K562 (cell line): Measurements from ENCODE around the gene SCAMP1. TPM values are rescaled to one million over a fixed set of nuclear protein-coding genes. Genes with fewer than 3 reads are reported as not detected.

Source experiments
- ELF1 ChIP-seq: fragments of 200-800 bp; sonication (Bioruptor generic); IDR thresholded peaks from 2 replicates; pipeline ENCODE4 v1.6.1; 2016; ENCODE audit warnings: missing genetic modification characterization, missing compliant biosample characterization
- FOXJ3 ChIP-seq: sonication (generic); formaldehyde crosslinking; IDR thresholded peaks from 2 replicates; pipeline ENCODE4 v1.4.0; 2020; ENCODE audit warnings: mild to moderate bottlenecking, missing genetic modification reagents
- HOXB6 ChIP-seq: fragments of 250-450 bp; sonication (Bioruptor Pico); IDR thresholded peaks from 2 replicates; pipeline ENCODE4 v1.5.1; 2022; ENCODE audit warnings: mild to moderate bottlenecking, borderline replicate concordance
- KAT2B ChIP-seq: IDR thresholded peaks from one replicate; pipeline ENCODE4 v1.6.1; 2012; ENCODE audit warnings: low read depth, mild to moderate bottlenecking, control low read depth, inconsistent platforms, low read length, moderate library complexity
- KHSRP ChIP-seq: fragments of 450-650 bp; IDR thresholded peaks from 2 replicates; pipeline ENCODE4 v1.6.1; 2017
- NBN ChIP-seq: fragments of 450-650 bp; IDR thresholded peaks from 2 replicates; pipeline ENCODE4 v1.6.1; 2016; ENCODE audit warnings: low read depth, mild to moderate bottlenecking
- PPARD ChIP-seq: fragments of 250-450 bp; sonication (Bioruptor Pico); IDR thresholded peaks from 2 replicates; pipeline ENCODE4 v1.8.0; 2022; ENCODE audit warnings: inconsistent platforms, mild to moderate bottlenecking, moderate library complexity
- PREB ChIP-seq: sonication (generic); formaldehyde crosslinking; IDR thresholded peaks from 2 replicates; pipeline ENCODE4 v1.8.1; 2023; ENCODE audit warnings: mild to moderate bottlenecking, missing genetic modification reagents
- TEAD2 ChIP-seq: fragments of 450-650 bp; IDR thresholded peaks from 2 replicates; pipeline ENCODE4 v1.6.1; 2016; ENCODE audit warnings: missing genetic modification characterization, control low read depth, missing compliant biosample characterization
- ZFP1 ChIP-seq: fragments of 450-650 bp; formaldehyde crosslinking; IDR thresholded peaks from 2 replicates; pipeline ENCODE4 v1.4.0; 2020; ENCODE audit warnings: mild to moderate bottlenecking, mixed read lengths
- ZNF408 ChIP-seq: fragments of 250-450 bp; sonication (Bioruptor Pico); IDR thresholded peaks from 2 replicates; pipeline ENCODE4 v1.4.0; 2020; ENCODE audit warnings: low read depth, mild to moderate bottlenecking, moderate library complexity
- polyA plus RNA-seq, 8 experiments: library from polyadenylated mRNA; depleted of rRNA in 4 of 8; stranded (reverse) in 5 of 8; unstranded in 3 of 8; fragments of >200 nt; fragmentation: Nextera tagmentation in 2 of 8; fragmentation: Illumina TruSeq in 1 of 8; extraction: Ambion mirVana in 2 of 8; extraction: Trizol in 1 of 8; gene quantifications; 2 replicates each; pipeline versions ENCODE4 v1.2.1 to v1.2.3, GENCODE V29; 2011 to 2014; ENCODE audit warnings: inconsistent platforms in 1 of 8, missing spikeins in 1 of 8
- total RNA-seq, 7 experiments: library from RNA; depleted of rRNA in 6 of 7; stranded (reverse); fragments of >200 nt in 6 of 7; fragmentation: Illumina TruSeq in 2 of 7; extraction: Trizol in 2 of 7; gene quantifications; 2 replicates each; pipeline versions ENCODE4 v1.2.1 to v1.2.3, GENCODE V29; 2011 to 2021; ENCODE audit warnings: low replicate concordance in 1 of 7
- TF ChIP-seq, protein P1 (sequence below): sonication (generic); formaldehyde crosslinking; IDR thresholded peaks from 2 replicates; pipeline ENCODE4 v1.8.0; 2022; ENCODE audit warnings: mild to moderate bottlenecking, missing genetic modification reagents, borderline replicate concordance
- TF ChIP-seq, protein P2 (sequence below): fragments of 250-450 bp; sonication (Bioruptor Pico); IDR thresholded peaks from 2 replicates; pipeline ENCODE4 v1.5.0; 2021
- TF ChIP-seq, protein P3 (sequence below), 2 experiments: fragments of 450-650 bp in 1 of 2; sonication (generic) in 1 of 2; formaldehyde crosslinking in 1 of 2; IDR thresholded peaks; 2 replicates each; pipeline versions ENCODE4 v1.7.1 to v1.9.0; 2016 to 2022; ENCODE audit warnings: inconsistent platforms in 1 of 2, mild to moderate bottlenecking in 1 of 2, missing genetic modification reagents in 1 of 2

The SCAMP1 gene
- total and polyA plus RNA-seq, 9 of the 15 experiments (the other 6 are each of a cell fraction or from before 2014, with no cell fraction given) = 5.4 to 23.9 (median 13.8) TPM

DNA sequence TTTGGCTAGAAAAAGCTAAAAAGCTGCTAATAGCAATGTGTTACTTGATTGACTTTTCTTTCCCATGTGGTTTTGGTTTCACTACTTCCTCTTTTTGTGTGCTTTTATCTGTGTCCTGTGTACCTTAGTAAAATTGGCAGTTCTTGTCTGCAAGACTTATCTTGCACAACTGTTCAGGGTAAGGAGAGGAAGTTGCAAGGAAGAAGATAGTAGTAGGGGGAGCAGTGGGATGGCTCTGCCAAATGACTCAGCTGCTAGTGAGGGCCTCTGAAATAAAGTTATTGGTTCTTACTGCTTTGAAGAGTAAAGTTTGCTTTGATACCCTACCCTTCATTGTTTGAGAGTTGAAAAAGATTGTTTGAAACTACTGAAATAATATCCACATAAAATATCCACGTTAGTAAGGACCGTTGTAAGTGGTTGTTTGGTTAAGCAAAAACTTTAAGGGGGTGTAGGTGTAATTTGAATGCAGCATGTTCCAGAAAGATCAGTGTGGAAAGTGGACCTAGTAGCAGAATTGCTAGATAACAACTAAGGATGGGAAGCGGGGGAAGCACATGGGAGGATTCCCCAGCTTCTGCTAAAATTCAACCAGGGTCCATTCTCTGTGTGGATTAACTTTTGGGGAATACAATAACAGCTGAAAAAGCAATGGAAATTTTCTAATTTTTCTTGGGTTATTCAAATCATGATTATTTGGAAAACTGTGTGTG is 123.5 kb downstream of the SCAMP1 start (continued):
- TF ChIP-seq ZFP1 (CRISPR knock-in tag) (no peak), KHSRP (no peak), KAT2B (no peak), FOXJ3 (CRISPR knock-in tag) (no peak), PREB (CRISPR knock-in tag) (no peak), ZNF408 (CRISPR knock-in tag) (no peak), TEAD2 (tag) (no peak), ELF1 (tag) (peak; percentile 83), PPARD (CRISPR knock-in tag) (no peak), NBN (peak; percentile 98), HOXB6 (CRISPR knock-in tag) (no peak)
- TF ChIP-seq, protein P1, sequence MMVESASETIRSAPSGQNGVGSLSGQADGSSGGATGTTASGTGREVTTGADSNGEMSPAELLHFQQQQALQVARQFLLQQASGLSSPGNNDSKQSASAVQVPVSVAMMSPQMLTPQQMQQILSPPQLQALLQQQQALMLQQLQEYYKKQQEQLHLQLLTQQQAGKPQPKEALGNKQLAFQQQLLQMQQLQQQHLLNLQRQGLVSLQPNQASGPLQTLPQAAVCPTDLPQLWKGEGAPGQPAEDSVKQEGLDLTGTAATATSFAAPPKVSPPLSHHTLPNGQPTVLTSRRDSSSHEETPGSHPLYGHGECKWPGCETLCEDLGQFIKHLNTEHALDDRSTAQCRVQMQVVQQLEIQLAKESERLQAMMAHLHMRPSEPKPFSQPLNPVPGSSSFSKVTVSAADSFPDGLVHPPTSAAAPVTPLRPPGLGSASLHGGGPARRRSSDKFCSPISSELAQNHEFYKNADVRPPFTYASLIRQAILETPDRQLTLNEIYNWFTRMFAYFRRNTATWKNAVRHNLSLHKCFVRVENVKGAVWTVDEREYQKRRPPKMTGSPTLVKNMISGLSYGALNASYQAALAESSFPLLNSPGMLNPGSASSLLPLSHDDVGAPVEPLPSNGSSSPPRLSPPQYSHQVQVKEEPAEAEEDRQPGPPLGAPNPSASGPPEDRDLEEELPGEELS (CRISPR knock-in tag) = no peak
- TF ChIP-seq, protein P2, sequence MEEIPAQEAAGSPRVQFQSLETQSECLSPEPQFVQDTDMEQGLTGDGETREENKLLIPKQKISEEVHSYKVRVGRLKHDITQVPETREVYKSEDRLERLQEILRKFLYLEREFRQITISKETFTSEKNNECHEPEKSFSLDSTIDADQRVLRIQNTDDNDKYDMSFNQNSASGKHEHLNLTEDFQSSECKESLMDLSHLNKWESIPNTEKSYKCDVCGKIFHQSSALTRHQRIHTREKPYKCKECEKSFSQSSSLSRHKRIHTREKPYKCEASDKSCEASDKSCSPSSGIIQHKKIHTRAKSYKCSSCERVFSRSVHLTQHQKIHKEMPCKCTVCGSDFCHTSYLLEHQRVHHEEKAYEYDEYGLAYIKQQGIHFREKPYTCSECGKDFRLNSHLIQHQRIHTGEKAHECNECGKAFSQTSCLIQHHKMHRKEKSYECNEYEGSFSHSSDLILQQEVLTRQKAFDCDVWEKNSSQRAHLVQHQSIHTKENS (CRISPR knock-in tag) = no peak
- TF ChIP-seq, protein P3, sequence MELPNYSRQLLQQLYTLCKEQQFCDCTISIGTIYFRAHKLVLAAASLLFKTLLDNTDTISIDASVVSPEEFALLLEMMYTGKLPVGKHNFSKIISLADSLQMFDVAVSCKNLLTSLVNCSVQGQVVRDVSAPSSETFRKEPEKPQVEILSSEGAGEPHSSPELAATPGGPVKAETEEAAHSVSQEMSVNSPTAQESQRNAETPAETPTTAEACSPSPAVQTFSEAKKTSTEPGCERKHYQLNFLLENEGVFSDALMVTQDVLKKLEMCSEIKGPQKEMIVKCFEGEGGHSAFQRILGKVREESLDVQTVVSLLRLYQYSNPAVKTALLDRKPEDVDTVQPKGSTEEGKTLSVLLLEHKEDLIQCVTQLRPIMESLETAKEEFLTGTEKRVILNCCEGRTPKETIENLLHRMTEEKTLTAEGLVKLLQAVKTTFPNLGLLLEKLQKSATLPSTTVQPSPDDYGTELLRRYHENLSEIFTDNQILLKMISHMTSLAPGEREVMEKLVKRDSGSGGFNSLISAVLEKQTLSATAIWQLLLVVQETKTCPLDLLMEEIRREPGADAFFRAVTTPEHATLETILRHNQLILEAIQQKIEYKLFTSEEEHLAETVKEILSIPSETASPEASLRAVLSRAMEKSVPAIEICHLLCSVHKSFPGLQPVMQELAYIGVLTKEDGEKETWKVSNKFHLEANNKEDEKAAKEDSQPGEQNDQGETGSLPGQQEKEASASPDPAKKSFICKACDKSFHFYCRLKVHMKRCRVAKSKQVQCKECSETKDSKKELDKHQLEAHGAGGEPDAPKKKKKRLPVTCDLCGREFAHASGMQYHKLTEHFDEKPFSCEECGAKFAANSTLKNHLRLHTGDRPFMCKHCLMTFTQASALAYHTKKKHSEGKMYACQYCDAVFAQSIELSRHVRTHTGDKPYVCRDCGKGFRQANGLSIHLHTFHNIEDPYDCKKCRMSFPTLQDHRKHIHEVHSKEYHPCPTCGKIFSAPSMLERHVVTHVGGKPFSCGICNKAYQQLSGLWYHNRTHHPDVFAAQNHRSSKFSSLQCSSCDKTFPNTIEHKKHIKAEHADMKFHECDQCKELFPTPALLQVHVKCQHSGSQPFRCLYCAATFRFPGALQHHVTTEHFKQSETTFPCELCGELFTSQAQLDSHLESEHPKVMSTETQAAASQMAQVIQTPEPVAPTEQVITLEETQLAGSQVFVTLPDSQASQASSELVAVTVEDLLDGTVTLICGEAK (IDR thresholded peaks at IDR 0.05) = peak; percentile 72
- TF ChIP-seq, protein P3 (CRISPR knock-in tag; IDR thresholded peaks at IDR 0.05) = no peak
